Liver (tissue), 9 donors: ENCODE measurements around the gene KCNQ4. TPM values are rescaled to one million over a fixed set of nuclear protein-coding genes. Genes with fewer than 3 reads are reported as not detected.

Experiments used
- DNase-seq: peaks from one replicate; pipeline ENCODE4 v3.0.0-alpha.2; 2017; ENCODE audit warnings: low spot score
- H3K27ac ChIP-seq, 2 donors: one replicate each; pipeline ENCODE4 v1.7.0; 2013; ENCODE audit warnings: inconsistent platforms in 2 of 2, low read length in 2 of 2, control low read depth in 1 of 2, low read depth in 1 of 2, mild to moderate bottlenecking in 1 of 2
- H3K27me3 ChIP-seq, 4 donors: one replicate each; pipeline versions ENCODE4 v1.6.1 to v1.7.0; 2013; ENCODE audit warnings: low read length in 3 of 4, inconsistent platforms in 1 of 4, mild to moderate bottlenecking in 1 of 4, moderate library complexity in 1 of 4; ENCODE audit not compliant: control insufficient read depth in 4 of 4, insufficient read depth in 4 of 4
- H3K36me3 ChIP-seq, 4 donors: one replicate each; pipeline versions ENCODE4 v1.6.1 to v1.7.0; 2013; ENCODE audit warnings: low read length in 3 of 4, mild to moderate bottlenecking in 3 of 4, low read depth in 1 of 4, moderate library complexity in 1 of 4; ENCODE audit not compliant: control insufficient read depth in 4 of 4, insufficient read depth in 3 of 4
- H3K4me1 ChIP-seq, 4 donors: one replicate each; pipeline versions ENCODE4 v1.6.1 to v1.7.0; 2013; ENCODE audit warnings: low read length in 3 of 4, mild to moderate bottlenecking in 3 of 4, moderate library complexity in 1 of 4; ENCODE audit not compliant: control insufficient read depth in 4 of 4, insufficient read depth in 4 of 4
- H3K4me3 ChIP-seq, 3 donors: one replicate each; pipeline versions ENCODE4 v1.6.1 to v1.7.0; 2013; ENCODE audit warnings: low read length in 3 of 3, control low read depth in 1 of 3, low read depth in 1 of 3, mild to moderate bottlenecking in 1 of 3
- H3K9ac ChIP-seq, 2 donors: one replicate each; pipeline ENCODE4 v1.7.0; 2013; ENCODE audit warnings: low read length in 2 of 2, mild to moderate bottlenecking in 2 of 2, moderate library complexity in 2 of 2, control low read depth in 1 of 2, low read depth in 1 of 2
- H3K9me3 ChIP-seq, 4 donors: one replicate each; pipeline versions ENCODE4 v1.6.1 to v1.7.0; 2013; ENCODE audit warnings: low read length in 3 of 4; ENCODE audit not compliant: control insufficient read depth in 4 of 4
- FOXA1 ChIP-seq: IDR thresholded peaks from 2 replicates; pipeline ENCODE4 v1.6.1; 2016; ENCODE audit warnings: antibody characterized with exemption
- HNF4A ChIP-seq, 2 donors: conservative IDR thresholded peaks; 2 replicates each; pipeline ENCODE4 v1.6.1; 2016; ENCODE audit warnings: antibody characterized with exemption in 2 of 2, mild to moderate bottlenecking in 2 of 2
- JUND ChIP-seq, 2 donors: IDR thresholded peaks; 2 replicates each; pipeline ENCODE4 v1.6.1; 2016; ENCODE audit warnings: antibody characterized with exemption in 2 of 2
- NR2F2 ChIP-seq: IDR thresholded peaks from 2 replicates; pipeline ENCODE4 v1.6.1; 2016; ENCODE audit warnings: antibody characterized with exemption
- RAD21 ChIP-seq, 2 donors: IDR thresholded peaks; 2 replicates each; pipeline ENCODE4 v1.6.1; 2016; ENCODE audit warnings: antibody characterized with exemption in 2 of 2, mild to moderate bottlenecking in 2 of 2
- RXRA ChIP-seq, 2 donors: IDR thresholded peaks; 2 replicates each; pipeline ENCODE4 v1.6.1; 2017 to 2018; ENCODE audit warnings: antibody characterized with exemption in 2 of 2, mild to moderate bottlenecking in 1 of 2
- SP1 ChIP-seq: IDR thresholded peaks from 2 replicates; pipeline ENCODE4 v1.6.1; 2018; ENCODE audit warnings: antibody characterized with exemption, mild to moderate bottlenecking
- TAF1 ChIP-seq: conservative IDR thresholded peaks from 2 replicates; pipeline ENCODE4 v1.6.1; 2016; ENCODE audit warnings: antibody characterized with exemption, mild to moderate bottlenecking
- WGBS: extraction: QIAGEN DNeasy Blood & Tissue Kit; methylation state at CpG from one replicate; pipeline ENCODE4 v1.1.7; 2013; 5-methylcytosine and 5-hydroxymethylcytosine counted together
- polyA plus RNA-seq, 2 donors: library from polyadenylated mRNA; stranded (reverse) in 1 of 2; unstranded in 1 of 2; fragments of 200-250 nt in 1 of 2; fragments of >200 nt in 1 of 2; fragmentation: Nextera tagmentation in 1 of 2; extraction: Ambion mirVana in 1 of 2; gene quantifications; one replicate each; pipeline versions ENCODE4 v1.2.1 to v1.2.3, GENCODE V29; 2013 to 2015
- total RNA-seq, 2 donors: library from RNA; depleted of rRNA; stranded (reverse); fragments of >200 nt; gene quantifications; one replicate each; pipeline ENCODE4 v1.2.3, GENCODE V29; 2014
- TF ChIP-seq, protein P1 (sequence below): fragments of 150-350 bp; IDR thresholded peaks from 2 replicates; pipeline ENCODE4 v1.5.1; 2017; ENCODE audit warnings: improper control_type of control experiment, low read depth, low read length; ENCODE audit not compliant: missing input control
- TF ChIP-seq, protein P2 (sequence below): IDR thresholded peaks from 2 replicates; pipeline ENCODE4 v1.6.1; 2016; ENCODE audit warnings: antibody characterized with exemption
- donor health status: healthy.
- donor health status: healthy.
- donor health status: healthy.
- donor health status: healthy.
- donor health status: healthy.

KCNQ4 gene
- total and polyA plus RNA-seq, 4 donors = 0.10 to 2.1 (median 0.27) TPM

DNA sequence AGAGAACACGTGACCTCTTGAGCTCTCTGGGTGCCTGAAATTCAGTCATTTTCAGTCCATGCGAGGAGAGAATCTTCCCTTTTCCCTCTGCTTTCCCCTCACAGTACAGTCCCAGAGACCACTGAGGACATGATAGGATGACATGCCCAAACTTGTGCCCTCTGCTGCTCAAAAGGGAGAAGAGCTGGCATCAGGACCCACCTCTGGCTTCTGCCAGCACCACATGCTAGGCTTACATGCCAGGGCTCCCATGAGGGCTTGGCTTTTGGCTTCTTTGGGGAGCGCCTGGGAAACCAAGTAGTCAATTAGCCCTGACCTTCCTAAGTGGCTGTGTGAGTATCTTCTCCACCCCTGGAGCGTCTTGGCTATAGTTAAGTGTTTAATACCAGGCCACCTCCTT is 13.8 kb upstream of the KCNQ4 start:
- WGBS = 91% methylated on average over 4 of the region's 4 CpGs
- peaks cover 0 to 10% (median 4%) of the 10 kb centered on the region in 4 donors for H3K4me1 ChIP-seq
- no peaks in the 10 kb centered on the region for H3K9me3 ChIP-seq
- H3K9ac ChIP-seq = no peak overlapping the region
- no peaks in the 10 kb centered on the region for H3K27me3 ChIP-seq
- peaks cover 10 to 65% (median 57%) of the 10 kb centered on the region in 4 donors for H3K36me3 ChIP-seq
- H3K27ac ChIP-seq = no peak overlapping the region
- no peak overlapping the region for H3K4me3 ChIP-seq
- TF ChIP-seq RAD21 (IDR thresholded peaks at IDR 0.05) (peak; percentile 40 to 74), HNF4A (conservative IDR thresholded peaks at IDR 0.05) (no peak)
- TF ChIP-seq, protein P1, sequence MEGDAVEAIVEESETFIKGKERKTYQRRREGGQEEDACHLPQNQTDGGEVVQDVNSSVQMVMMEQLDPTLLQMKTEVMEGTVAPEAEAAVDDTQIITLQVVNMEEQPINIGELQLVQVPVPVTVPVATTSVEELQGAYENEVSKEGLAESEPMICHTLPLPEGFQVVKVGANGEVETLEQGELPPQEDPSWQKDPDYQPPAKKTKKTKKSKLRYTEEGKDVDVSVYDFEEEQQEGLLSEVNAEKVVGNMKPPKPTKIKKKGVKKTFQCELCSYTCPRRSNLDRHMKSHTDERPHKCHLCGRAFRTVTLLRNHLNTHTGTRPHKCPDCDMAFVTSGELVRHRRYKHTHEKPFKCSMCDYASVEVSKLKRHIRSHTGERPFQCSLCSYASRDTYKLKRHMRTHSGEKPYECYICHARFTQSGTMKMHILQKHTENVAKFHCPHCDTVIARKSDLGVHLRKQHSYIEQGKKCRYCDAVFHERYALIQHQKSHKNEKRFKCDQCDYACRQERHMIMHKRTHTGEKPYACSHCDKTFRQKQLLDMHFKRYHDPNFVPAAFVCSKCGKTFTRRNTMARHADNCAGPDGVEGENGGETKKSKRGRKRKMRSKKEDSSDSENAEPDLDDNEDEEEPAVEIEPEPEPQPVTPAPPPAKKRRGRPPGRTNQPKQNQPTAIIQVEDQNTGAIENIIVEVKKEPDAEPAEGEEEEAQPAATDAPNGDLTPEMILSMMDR = peak; percentile 29
- DNase-seq = no peak

DNA sequence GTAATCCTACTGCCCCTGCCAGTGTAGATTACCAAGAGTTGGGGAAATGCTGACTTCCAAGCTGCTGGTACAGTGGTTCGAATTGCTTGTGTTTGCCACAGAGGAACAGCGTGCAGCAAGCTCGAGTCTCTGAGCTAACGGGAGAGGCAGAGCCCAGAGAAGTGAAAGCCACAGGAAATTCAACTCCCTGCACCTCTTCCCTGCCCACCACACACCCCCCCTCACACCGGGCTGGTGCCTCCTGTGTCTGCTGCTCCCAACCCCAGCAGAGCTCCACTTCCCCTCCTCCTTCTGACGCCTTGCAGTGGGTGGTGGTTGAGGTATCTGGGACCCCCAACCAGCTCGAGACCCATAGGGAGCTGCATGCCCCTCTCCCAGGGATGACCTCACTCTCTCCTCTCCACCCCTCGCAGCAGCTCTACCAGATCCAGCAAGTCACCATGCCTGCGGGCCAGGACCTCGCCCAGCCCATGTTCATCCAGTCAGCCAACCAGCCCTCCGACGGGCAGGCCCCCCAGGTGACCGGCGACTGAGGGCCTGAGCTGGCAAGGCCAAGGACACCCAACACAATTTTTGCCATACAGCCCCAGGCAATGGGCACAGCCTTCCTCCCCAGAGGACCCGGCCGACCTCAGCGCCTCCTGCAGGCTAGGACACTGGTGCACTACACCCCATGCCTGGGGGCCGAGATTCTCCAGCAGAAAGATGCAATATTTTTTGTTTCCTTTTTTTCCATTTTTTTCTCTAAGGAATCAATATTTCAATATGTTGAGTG is 13.1 kb upstream of the KCNQ4 start:
- Histone ChIP-seq H3K27me3 (no peaks in the 10 kb centered on the region), H3K27ac (no peak overlapping the region), H3K4me3 (no peak overlapping the region), H3K4me1 (peaks cover 0 to 10% (median 4%) of the 10 kb centered on the region in 4 donors), H3K36me3 (peaks cover 10 to 59% (median 50%) of the 10 kb centered on the region in 4 donors), H3K9ac (no peak overlapping the region), H3K9me3 (no peaks in the 10 kb centered on the region)
- TF ChIP-seq SP1 = no peak
- TF ChIP-seq JUND (IDR thresholded peaks at IDR 0.05) = no peak
- no peak for TF ChIP-seq TAF1
- TF ChIP-seq, protein P2, sequence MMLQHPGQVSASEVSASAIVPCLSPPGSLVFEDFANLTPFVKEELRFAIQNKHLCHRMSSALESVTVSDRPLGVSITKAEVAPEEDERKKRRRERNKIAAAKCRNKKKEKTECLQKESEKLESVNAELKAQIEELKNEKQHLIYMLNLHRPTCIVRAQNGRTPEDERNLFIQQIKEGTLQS = no peak
- TF ChIP-seq RAD21 (IDR thresholded peaks at IDR 0.05) = no peak
- DNase-seq = no peak
- WGBS = 85% methylated on average over 18 of the region's 18 CpGs

DNA sequence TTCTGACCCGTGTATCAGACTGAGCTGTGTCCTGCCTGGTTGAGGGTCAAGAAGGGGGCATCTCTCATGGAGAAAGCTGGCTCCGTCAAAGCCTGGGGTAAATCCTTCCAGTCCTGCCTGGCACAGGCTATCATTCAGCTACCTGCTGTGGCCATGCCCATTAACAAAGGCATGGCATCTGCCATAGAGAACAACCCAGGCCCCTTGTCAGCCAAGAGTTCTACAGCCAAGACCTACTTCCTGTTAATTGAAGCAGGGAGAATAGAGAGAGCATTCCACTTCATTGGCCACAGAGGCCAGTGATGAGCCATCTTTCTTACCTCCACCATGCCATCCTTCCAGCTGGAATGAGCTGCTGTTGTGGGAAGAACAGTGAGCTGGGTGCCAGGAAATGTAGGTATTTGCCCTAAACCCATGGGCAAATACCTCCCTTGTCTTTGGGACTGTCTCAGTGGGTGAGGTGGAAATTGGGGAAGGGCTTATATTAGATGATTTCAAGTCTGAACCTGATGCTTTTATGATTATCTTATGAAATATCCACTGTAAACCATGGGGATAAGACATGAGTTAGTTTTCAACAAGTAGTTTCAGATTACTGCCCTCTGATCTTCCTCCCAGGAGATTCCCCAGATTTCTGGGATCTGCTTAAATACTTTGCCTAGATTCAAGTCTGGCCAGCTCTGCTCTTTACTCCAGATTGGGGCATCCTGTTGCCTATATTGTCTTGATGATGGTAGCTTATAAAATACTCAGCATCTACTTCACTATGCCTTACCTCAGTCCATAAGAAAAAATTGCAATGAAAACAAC is 11.2 kb upstream of the KCNQ4 start:
- no peak overlapping the region for H3K4me3 ChIP-seq
- DNase-seq = no peak
- TF ChIP-seq RXRA (IDR thresholded peaks at IDR 0.05) (no peak), HNF4A (conservative IDR thresholded peaks at IDR 0.05) (no peak), NR2F2 (no peak), FOXA1 (no peak), JUND (IDR thresholded peaks at IDR 0.05) (no peak)
- 89% methylated on average over 2 of the region's 2 CpGs for WGBS
- H3K27me3 ChIP-seq = no peaks in the 10 kb centered on the region
- peaks cover 0 to 10% (median 4%) of the 10 kb centered on the region in 4 donors for H3K4me1 ChIP-seq
- peaks cover 6 to 41% (median 34%) of the 10 kb centered on the region in 4 donors for H3K36me3 ChIP-seq
- H3K9me3 ChIP-seq = no peaks in the 10 kb centered on the region
- H3K9ac ChIP-seq = no peak overlapping the region
- H3K27ac ChIP-seq = no peak overlapping the region
